ENCODE results near the gene ARHGAP31. TPM values are rescaled to one million over a fixed set of nuclear protein-coding genes. Genes with fewer than 3 reads are reported as not detected.

The ARHGAP31 gene
- total RNA-seq: 1 to 10 TPM; 6.2 to 9.7 (median 7.3) TPM

- in situ Hi-C loops (cut with MboI; ENCODE audit: low sequenced_read_pairs in 4 of 4): loop anchor here in 3 of 4 donors (25.0 kb wide), 1 partner anchor 393 kb away; the partner anchor contains the start of gene COX17 (in 3 of the 3)
- peak; percentile 68 to 77 for ATAC-seq
- intact Hi-C loops (cut with DNase I; ENCODE audit: low total_unique reads): loop anchor here (1.0 to 10.0 kb wide), 3 partner anchors 29 to 61 kb away; partner anchors contain the start of gene B4GALT4
- H3K27me3 ChIP-seq: no peaks in the 10 kb centered on the region
- H3K9me3 ChIP-seq: no peaks in the 10 kb centered on the region
- DNase-seq: peak; percentile 32 to 46
- H3K4me1 ChIP-seq: peaks cover 6 to 15% of the 10 kb centered on the region in 2 donors
- no peaks in the 10 kb centered on the region for H3K36me3 ChIP-seq
- H3K27ac ChIP-seq: peak within 1 kb of the TSS; percentile 67 to 82 (median 74)
- H3K4me3 ChIP-seq: peak within 1 kb of the TSS; percentile 64 to 88 (median 76)
- no peak for TF ChIP-seq CTCF (IDR thresholded peaks at IDR 0.05 in 4 of 5, conservative IDR thresholded peaks at IDR 0.05 in 1 of 5)
- peak in 1 of 2 donors; percentile 19 for TF ChIP-seq POLR2A (IDR thresholded peaks at IDR 0.05)
Measured at GRCh38 chr3:119293871-119294695, at the start of gene ARHGAP31. Gene ARHGAP31, plus strand, starts transcription at chr3:119294383. Its CDS starts 522 bp downstream, at chr3:119294905.

- ATAC-seq (peak in 1 of 2 donors; percentile 26), DNase-seq (peak in 1 of 2 donors; percentile 55)
- Histone ChIP-seq H3K27me3 (no peaks in the 10 kb centered on the region), H3K9me3 (no peaks in the 10 kb centered on the region), H3K4me1 (peaks cover 0 to 6% of the 10 kb centered on the region in 2 donors), H3K36me3 (no peaks in the 10 kb centered on the region), H3K4me3 (no peak overlapping the region), H3K27ac (peak overlapping the region in 1 of 4 donors; percentile 19)
- in situ Hi-C loops (cut with MboI; ENCODE audit: low sequenced_read_pairs in 4 of 4): loop anchor here in 3 of 4 donors (10.0 to 25.0 kb wide), 2 partner anchors 358 to 361 kb away; no protein-coding TSS in a partner anchor
- TF ChIP-seq POLR2A (IDR thresholded peaks at IDR 0.05): no peak
- TF ChIP-seq CTCF (IDR thresholded peaks at IDR 0.05 in 4 of 5, conservative IDR thresholded peaks at IDR 0.05 in 1 of 5): no peak
- intact Hi-C loops (cut with DNase I; ENCODE audit: low total_unique reads): loop anchor here (10.0 kb wide), 3 partner anchors 249 to 439 kb away; partner anchors contain the start of gene TIMMDC1
Measured at GRCh38 chr3:119245778-119246177, 48.4 kb upstream of the ARHGAP31 start.

GRCh38 chr3:119255214-119255613 is 39.0 kb upstream of the ARHGAP31 start:
- ATAC-seq: no peak
- no peak for DNase-seq
- no peaks in the 10 kb centered on the region for H3K9me3 ChIP-seq
- intact Hi-C loops (cut with DNase I; ENCODE audit: low total_unique reads) (no loop called here), in situ Hi-C loops (cut with MboI; ENCODE audit: low sequenced_read_pairs in 4 of 4) (no loop called here)
- no peaks in the 10 kb centered on the region for H3K36me3 ChIP-seq
- H3K27me3 ChIP-seq: peaks cover 0 to 3% (median 3%) of the 10 kb centered on the region in 3 donors
- H3K27ac ChIP-seq: no peak overlapping the region
- no peak overlapping the region for H3K4me3 ChIP-seq
- H3K4me1 ChIP-seq: no peaks in the 10 kb centered on the region
- TF ChIP-seq POLR2A (IDR thresholded peaks at IDR 0.05) (no peak), CTCF (IDR thresholded peaks at IDR 0.05 in 4 of 5, conservative IDR thresholded peaks at IDR 0.05 in 1 of 5) (no peak)

GRCh38 chr3:119257111-119257510 is 37.1 kb upstream of the ARHGAP31 start:
- in situ Hi-C loops (cut with MboI; ENCODE audit: low sequenced_read_pairs in 4 of 4): no loop called here
- no peak overlapping the region for H3K4me3 ChIP-seq
- peaks cover 0 to 3% (median 3%) of the 10 kb centered on the region in 3 donors for H3K27me3 ChIP-seq
- no peak overlapping the region for H3K27ac ChIP-seq
- no peaks in the 10 kb centered on the region for H3K4me1 ChIP-seq
- H3K9me3 ChIP-seq: no peaks in the 10 kb centered on the region
- intact Hi-C loops (cut with DNase I; ENCODE audit: low total_unique reads): no loop called here
- TF ChIP-seq CTCF (IDR thresholded peaks at IDR 0.05 in 4 of 5, conservative IDR thresholded peaks at IDR 0.05 in 1 of 5) (no peak), POLR2A (IDR thresholded peaks at IDR 0.05) (no peak)
- no peaks in the 10 kb centered on the region for H3K36me3 ChIP-seq
- ATAC-seq: no peak
- DNase-seq: no peak
